B cell (primary cell): Measurements from ENCODE around the gene ATP8B1. TPM values are rescaled to one million over a fixed set of nuclear protein-coding genes. Genes with fewer than 3 reads are reported as not detected.
A peak's percentile ranks its signal among the peaks of the same experiment; 100 is the strongest.

ENCODE experiments used
- ATAC-seq: fragments of 200-7000 bp; cut with Tn5 transposase; one replicate; pipeline ENCODE4 v1.10.0; 2021; ENCODE audit warnings: low read depth, mild to moderate bottlenecking, moderate number of reproducible peaks, moderate library complexity
- CTCF ChIA-PET: fragments of 350-600 bp; sonication (Branson Sonifier 250); formaldehyde crosslinking; loops from one replicate; lab custom pipeline; 2021; ENCODE audit warnings: antibody characterized with exemption, inconsistent platforms; lab: Charles Lee
- POLR2A ChIA-PET: fragments of 350-600 bp; sonication (Branson Sonifier 250); formaldehyde crosslinking; loops from one replicate; lab custom pipeline; 2021; ENCODE audit warnings: antibody characterized with exemption; lab: Charles Lee
- DNase-seq: peaks from one replicate; pipeline ENCODE4 v3.0.0; 2013
- H2AFZ ChIP-seq: 2 replicates; pipeline ENCODE4 v1.6.1; 2012; ENCODE audit warnings: mild to moderate bottlenecking, low read depth, low read length; ENCODE audit not compliant: insufficient read depth, poor library complexity, severe bottlenecking
- H3K27ac ChIP-seq, 2 donors: 1 replicate in 1 of 2; 2 replicates in 1 of 2; pipeline ENCODE4 v1.5.1; 2012 to 2013; ENCODE audit warnings: low read length in 2 of 2, mild to moderate bottlenecking in 2 of 2, moderate library complexity in 1 of 2
- H3K27me3 ChIP-seq, 4 experiments: fragments of 200-600 bp in 1 of 4; sonication (generic) in 1 of 4; replicated peaks in 1 of 4; 1 replicate in 2 of 4; 2 replicates in 2 of 4; pipeline versions ENCODE4 v1.6.1 to v1.7.0; 2013 to 2016; ENCODE audit warnings: low read length in 3 of 4, mild to moderate bottlenecking in 2 of 4, mixed read lengths in 1 of 4, moderate library complexity in 1 of 4; ENCODE audit not compliant: insufficient read depth in 4 of 4, control insufficient read depth in 3 of 4; ENCODE audit errors: control extremely low read depth in 1 of 4
- H3K36me3 ChIP-seq, 2 experiments: replicated peaks in 1 of 2; 1 replicate in 1 of 2; 2 replicates in 1 of 2; pipeline versions ENCODE4 v1.6.1 to v1.7.1; 2013; ENCODE audit warnings: low read length in 1 of 2; ENCODE audit not compliant: insufficient read depth in 2 of 2, control insufficient read depth in 1 of 2; ENCODE audit errors: control extremely low read depth in 1 of 2, extremely low read depth in 1 of 2
- H3K4me1 ChIP-seq, 2 donors: fragments of 200-600 bp in 1 of 2; sonication (generic) in 1 of 2; 1 replicate in 1 of 2; 2 replicates in 1 of 2; pipeline versions ENCODE4 v1.5.1 to v1.6.1; 2013 to 2017; ENCODE audit warnings: low read length in 2 of 2; ENCODE audit not compliant: control insufficient read depth in 2 of 2, insufficient read depth in 2 of 2
- H3K4me2 ChIP-seq: replicated peaks from 2 replicates; pipeline ENCODE3; 2012; ENCODE audit warnings: mild to moderate bottlenecking, low read depth, low read length; ENCODE audit not compliant: poor library complexity, severe bottlenecking
- H3K4me3 ChIP-seq, 5 experiments: fragments of 200-600 bp in 1 of 5; sonication (generic) in 1 of 5; 1 replicate in 3 of 5; 2 replicates in 2 of 5; pipeline versions ENCODE4 v1.5.1 to v1.7.0; 2011 to 2016; ENCODE audit warnings: low read length in 4 of 5, mild to moderate bottlenecking in 4 of 5, low read depth in 2 of 5, control low read depth in 1 of 5, moderate library complexity in 1 of 5; ENCODE audit not compliant: insufficient read depth in 1 of 5; ENCODE audit errors: control extremely low read depth in 1 of 5, extremely low read depth in 1 of 5
- H3K79me2 ChIP-seq: fragments of 200-600 bp; sonication (generic); one replicate; pipeline ENCODE4 v1.6.0; 2016; ENCODE audit warnings: low read length; ENCODE audit not compliant: control insufficient read depth, insufficient read depth
- H3K9ac ChIP-seq: fragments of 200-600 bp; sonication (generic); 2 replicates; pipeline ENCODE4 v1.6.1; 2017; ENCODE audit warnings: mild to moderate bottlenecking, low read length, moderate library complexity
- H3K9me3 ChIP-seq, 3 donors: one replicate each; pipeline versions ENCODE4 v1.6.1 to v1.7.1; 2013; ENCODE audit warnings: low read length in 2 of 3; ENCODE audit not compliant: control insufficient read depth in 2 of 3, insufficient read depth in 1 of 3; ENCODE audit errors: control extremely low read depth in 1 of 3
- H4K20me1 ChIP-seq: 2 replicates; pipeline ENCODE4 v1.6.0; 2012; ENCODE audit warnings: mild to moderate bottlenecking, low read length; ENCODE audit not compliant: insufficient read depth, control insufficient read depth, poor library complexity, severe bottlenecking
- H3K27ac Mint-ChIP-seq: one replicate; pipeline ENCODE4 v1.8.0; 2021; ENCODE audit warnings: mixed read lengths
- H3K27me3 Mint-ChIP-seq: one replicate; pipeline ENCODE4 v1.8.0; 2021; ENCODE audit warnings: mixed read lengths
- H3K4me1 Mint-ChIP-seq: one replicate; pipeline ENCODE4 v1.8.0; 2021; ENCODE audit warnings: mixed read lengths
- H3K4me3 Mint-ChIP-seq: one replicate; pipeline ENCODE4 v1.8.0; 2021; ENCODE audit warnings: mixed read lengths
- H3K9me3 Mint-ChIP-seq: one replicate; pipeline ENCODE4 v1.8.0; 2022; ENCODE audit warnings: mixed read lengths; ENCODE audit not compliant: insufficient read depth
- EZH2 ChIP-seq: IDR thresholded peaks from 2 replicates; pipeline ENCODE4 v1.6.1; 2012; ENCODE audit warnings: borderline replicate concordance, low read depth, mild to moderate bottlenecking, moderate library complexity, low read length; ENCODE audit not compliant: insufficient read depth, poor library complexity, severe bottlenecking
- WGBS: methylation state at CpG from one replicate; pipeline ENCODE4 v1.1.5; 2013; ENCODE audit warnings: missing lambda C conversion rate; ENCODE audit not compliant: insufficient coverage; 5-methylcytosine and 5-hydroxymethylcytosine counted together
- intact Hi-C: fragments of 100-400 bp; cut with micrococcal nuclease; formaldehyde crosslinking; loops from one replicate; pipeline ENCODE4 v1.10.0; 2022
- polyA plus RNA-seq: library from polyadenylated mRNA; depleted of rRNA; stranded (reverse); fragments of >200 nt; gene quantifications from 2 replicates; pipeline ENCODE4 v1.2.3, GENCODE V29; 2012
- total RNA-seq, 2 donors: library from RNA; stranded (reverse); fragments of 120-200 nt in 1 of 2; gene quantifications; 1 replicate in 1 of 2; 2 replicates in 1 of 2; pipeline versions ENCODE4 v1.2.3 to v1.2.4, GENCODE V29; 2013 to 2022
- TF ChIP-seq, protein P1 (sequence below): fragments of 200-600 bp; IDR thresholded peaks from one replicate; pipeline ENCODE4 v1.8.0; 2022; ENCODE audit warnings: antibody characterized with exemption, mild to moderate bottlenecking

Gene ATP8B1
- total and polyA plus RNA-seq, 2 donors (not counting 1 experiment from before 2014, with no cell fraction given): 0.27 TPM; not detected in 1

DNA sequence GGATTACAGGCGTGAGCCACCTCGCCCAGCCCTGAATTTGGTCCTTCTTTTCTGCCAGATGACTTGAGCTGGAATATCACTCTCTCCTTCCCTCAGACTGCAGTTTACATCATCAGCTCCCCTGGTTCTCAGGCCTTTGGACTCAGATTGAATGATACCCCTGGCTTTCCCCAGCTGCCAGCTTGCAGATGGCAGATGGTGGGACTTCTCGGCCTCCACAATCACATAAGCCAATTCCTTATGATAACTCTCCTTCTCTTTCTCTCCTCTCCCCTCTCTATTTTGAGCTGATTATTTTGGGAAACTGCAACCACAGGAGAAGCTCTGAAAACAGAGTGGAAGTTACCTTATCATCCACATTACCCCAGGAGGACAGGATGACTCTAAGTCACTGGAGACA is 33.4 kb upstream of the ATP8B1 start:
- intact Hi-C loops: loop anchor here (5.0 to 10.0 kb wide), 4 partner anchors 34 to 1182 kb away; partner anchors contain the start of genes ATP8B1, NEDD4L and WDR7
- no peaks in the 10 kb centered on the region for H4K20me1 ChIP-seq
- H3K4me3 Mint-ChIP-seq: peak overlapping the region; percentile 15
- WGBS: 91% methylated on average over 2 of the region's 3 CpGs
- peaks cover 68% of the 10 kb centered on the region for H3K4me1 Mint-ChIP-seq
- H3K4me2 ChIP-seq: no peak overlapping the region
- no peaks in the 10 kb centered on the region for H3K79me2 ChIP-seq
- H3K9ac ChIP-seq: no peak overlapping the region
- H3K27ac Mint-ChIP-seq: peak overlapping the region; percentile 83
- peaks cover 25 to 36% of the 10 kb centered on the region in 2 donors for H3K4me1 ChIP-seq
- ChIA-PET POLR2A (interaction anchor here (0.7 kb wide), 1 partner anchor 46 kb away, joined by 4 read pairs; no protein-coding TSS in a partner anchor), CTCF (no interaction called here)
- no peak overlapping the region for H3K27ac ChIP-seq
- H3K27me3 Mint-ChIP-seq: no peaks in the 10 kb centered on the region
- DNase-seq: no peak
- TF ChIP-seq, protein P1, sequence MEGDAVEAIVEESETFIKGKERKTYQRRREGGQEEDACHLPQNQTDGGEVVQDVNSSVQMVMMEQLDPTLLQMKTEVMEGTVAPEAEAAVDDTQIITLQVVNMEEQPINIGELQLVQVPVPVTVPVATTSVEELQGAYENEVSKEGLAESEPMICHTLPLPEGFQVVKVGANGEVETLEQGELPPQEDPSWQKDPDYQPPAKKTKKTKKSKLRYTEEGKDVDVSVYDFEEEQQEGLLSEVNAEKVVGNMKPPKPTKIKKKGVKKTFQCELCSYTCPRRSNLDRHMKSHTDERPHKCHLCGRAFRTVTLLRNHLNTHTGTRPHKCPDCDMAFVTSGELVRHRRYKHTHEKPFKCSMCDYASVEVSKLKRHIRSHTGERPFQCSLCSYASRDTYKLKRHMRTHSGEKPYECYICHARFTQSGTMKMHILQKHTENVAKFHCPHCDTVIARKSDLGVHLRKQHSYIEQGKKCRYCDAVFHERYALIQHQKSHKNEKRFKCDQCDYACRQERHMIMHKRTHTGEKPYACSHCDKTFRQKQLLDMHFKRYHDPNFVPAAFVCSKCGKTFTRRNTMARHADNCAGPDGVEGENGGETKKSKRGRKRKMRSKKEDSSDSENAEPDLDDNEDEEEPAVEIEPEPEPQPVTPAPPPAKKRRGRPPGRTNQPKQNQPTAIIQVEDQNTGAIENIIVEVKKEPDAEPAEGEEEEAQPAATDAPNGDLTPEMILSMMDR: no peak
- no peak for TF ChIP-seq EZH2
- no peak overlapping the region for H2AFZ ChIP-seq
- ATAC-seq: no peak
- no peaks in the 10 kb centered on the region for H3K36me3 ChIP-seq
- peaks cover 0 to 24% (median 3%) of the 10 kb centered on the region in 3 donors for H3K9me3 ChIP-seq
- H3K9me3 Mint-ChIP-seq: peaks cover 3% of the 10 kb centered on the region
- H3K27me3 ChIP-seq: no peaks in the 10 kb centered on the region
- H3K4me3 ChIP-seq: no peak overlapping the region

DNA sequence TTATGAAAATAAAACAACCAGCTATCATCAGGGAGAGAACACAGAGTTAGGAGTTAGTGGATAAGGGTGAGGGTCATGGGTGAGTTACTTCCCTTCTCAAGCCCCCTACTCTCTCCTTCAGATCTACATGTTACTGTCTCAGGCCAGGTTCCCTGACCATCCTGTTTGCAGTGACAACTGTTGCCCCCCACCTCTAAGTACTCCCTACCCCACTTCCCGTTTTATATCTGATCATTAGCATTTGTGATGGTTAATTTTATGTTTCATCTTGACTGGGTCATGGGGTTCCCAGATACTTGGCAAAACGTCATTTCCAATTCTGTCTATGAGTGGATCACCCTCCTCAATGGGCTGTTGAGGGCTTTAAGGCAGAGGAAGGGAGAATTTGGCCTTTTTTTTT is 32.8 kb upstream of the ATP8B1 start:
- H3K4me3 ChIP-seq: no peak overlapping the region
- POLR2A ChIA-PET: interaction anchor here (0.7 kb wide), 1 partner anchor 47 kb away, joined by 4 read pairs; no protein-coding TSS in a partner anchor
- peaks cover 3% of the 10 kb centered on the region for H3K9me3 Mint-ChIP-seq
- intact Hi-C loops: loop anchor here (5.0 to 10.0 kb wide), 4 partner anchors 34 to 1181 kb away; partner anchors contain the start of genes ATP8B1, NEDD4L and WDR7
- ATAC-seq (no peak), DNase-seq (no peak)
- peaks cover 65% of the 10 kb centered on the region for H3K4me1 Mint-ChIP-seq
- no peaks in the 10 kb centered on the region for H3K79me2 ChIP-seq
- H3K9ac ChIP-seq: no peak overlapping the region
- CTCF ChIA-PET: no interaction called here
- TF ChIP-seq, protein P1: no peak
- TF ChIP-seq EZH2: no peak
- peak overlapping the region; percentile 23 for H3K27ac Mint-ChIP-seq
- H3K4me3 Mint-ChIP-seq: no peak overlapping the region
- H3K4me1 ChIP-seq: peaks cover 25 to 37% of the 10 kb centered on the region in 2 donors
- no peaks in the 10 kb centered on the region for H3K36me3 ChIP-seq
- 86% methylated on average over 1 of the region's 2 CpGs for WGBS
- no peak overlapping the region for H2AFZ ChIP-seq
- H3K9me3 ChIP-seq: peaks cover 0 to 24% (median 4%) of the 10 kb centered on the region in 3 donors
- no peaks in the 10 kb centered on the region for H4K20me1 ChIP-seq
- no peak overlapping the region for H3K27ac ChIP-seq
- H3K4me2 ChIP-seq: no peak overlapping the region
- H3K27me3 ChIP-seq: no peaks in the 10 kb centered on the region
- H3K27me3 Mint-ChIP-seq: no peaks in the 10 kb centered on the region
